Left colon (tissue), 2 donors: ENCODE data around the gene RABGAP1L. TPM values are rescaled to one million over a fixed set of nuclear protein-coding genes. Genes with fewer than 3 reads are reported as not detected.
"Not testable (repeated sequence)": the region's sequence is repeated elsewhere in the genome, so short reads cannot be mapped to it uniquely, and the experiment has no call there.

ENCODE experiments used
- ATAC-seq: fragments of 200-7000 bp; cut with Tn5 transposase; one replicate; pipeline ENCODE4 v1.9.1; 2020; ENCODE audit warnings: mild to moderate bottlenecking, moderate library complexity
- DNase-seq, 2 donors: peaks; one replicate each; pipeline ENCODE4 v3.0.0-alpha.2; 2020
- intact Hi-C, 2 donors: fragments of 100-400 bp; cut with DNase I in 1 of 2; cut with micrococcal nuclease in 1 of 2; formaldehyde crosslinking; loops; one replicate each; pipeline versions ENCODE4 v1.11.2 to v1.14.0; 2022; cut with DNase I, micrococcal nuclease
- total RNA-seq, 2 donors: library from RNA; stranded (reverse); fragmentation: NEBNext Ultra II Directional; extraction: Animal tissue kit (Norgen Biotek cat#: 25700); gene quantifications; one replicate each; pipeline ENCODE4 v1.2.1, GENCODE V29; 2021
- donor health status: DM: no; HTN: no; CAD: no.
- donor health status: DM: yes; HTN: yes; CAD: no.

The RABGAP1L gene
- total RNA-seq, 2 donors from 2014 or later: 67.8 to 70.4 TPM

GRCh38 chr1:174150499-174150898, 8.8 kb upstream of the RABGAP1L start:
- DNase-seq (no peak), ATAC-seq (no peak)
- intact Hi-C loops: no loop called here

DNA sequence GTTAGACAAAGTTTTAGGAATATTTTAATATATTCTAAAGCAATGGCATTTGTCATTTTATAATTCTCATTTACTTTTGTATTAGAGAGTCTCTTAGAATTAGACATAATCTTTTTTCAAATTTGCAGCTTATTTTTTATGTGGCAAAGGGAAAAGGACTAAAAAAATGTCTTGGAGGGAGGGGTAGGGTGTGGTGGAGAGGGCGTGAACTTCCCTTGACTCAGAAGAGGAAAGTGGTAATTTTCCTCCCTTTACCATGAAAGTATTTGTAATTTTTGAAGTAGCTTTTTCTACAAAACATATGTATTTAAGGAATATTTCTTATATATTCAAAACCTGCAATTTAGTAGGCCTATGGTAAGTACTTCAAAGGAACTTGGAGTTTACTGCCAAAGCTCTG, 6.9 kb upstream of the RABGAP1L start:
- ATAC-seq: no peak
- DNase-seq: no peak
- intact Hi-C loops: no loop called here

DNA sequence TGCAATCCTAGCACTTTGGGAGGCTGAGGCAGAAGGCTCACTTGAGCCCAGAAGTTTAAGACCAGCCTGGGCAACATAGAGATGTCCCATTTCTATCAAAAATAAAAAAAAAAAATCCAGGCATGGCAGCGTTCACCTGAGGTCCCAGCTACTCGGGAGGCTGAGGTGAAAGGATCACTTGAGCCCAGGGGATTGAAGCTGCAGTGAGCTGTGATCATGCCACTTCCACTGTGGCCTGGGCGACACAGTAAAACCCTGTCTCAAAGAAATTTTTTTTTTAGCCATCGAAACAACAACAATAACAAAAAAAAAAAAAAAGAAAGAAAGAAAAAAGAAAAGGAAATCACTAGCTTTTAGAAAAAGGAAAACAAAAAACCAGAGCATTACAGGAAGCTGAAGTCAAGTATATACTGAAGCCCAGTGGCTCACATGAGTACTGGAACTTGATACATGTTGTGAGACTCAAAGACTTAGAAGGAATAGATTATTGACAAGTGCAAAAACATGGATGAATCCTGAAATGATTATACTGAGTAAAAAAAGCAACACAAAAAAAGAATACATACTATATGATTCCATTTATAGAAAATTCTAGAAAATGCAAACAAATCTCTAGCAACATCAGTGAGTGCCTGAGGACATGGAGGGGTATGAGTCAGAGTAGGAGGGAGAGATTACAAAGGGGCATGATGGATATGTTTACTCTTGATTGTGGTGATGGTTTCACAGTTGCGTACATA, 6.1 kb upstream of the RABGAP1L start:
- DNase-seq (no peak), ATAC-seq (no peak)
- intact Hi-C loops: no loop called here

DNA sequence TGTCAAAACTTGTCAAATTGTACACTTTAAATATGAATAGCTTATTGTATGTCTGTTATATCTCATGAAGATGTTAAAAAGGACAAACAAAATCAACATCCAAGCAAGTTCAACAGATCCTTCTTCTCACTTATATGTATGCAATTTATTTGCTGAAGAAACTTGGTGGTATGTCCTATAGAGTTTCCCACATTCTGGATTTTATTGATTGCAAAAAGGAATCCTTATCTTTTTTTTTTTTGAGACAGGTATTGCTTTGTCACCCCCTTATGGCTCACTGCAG, 5.6 kb upstream of the RABGAP1L start:
- no peak for DNase-seq
- intact Hi-C loops: no loop called here

GRCh38 chr1:174156437-174156836, 2.9 kb upstream of the RABGAP1L start:
- intact Hi-C loops: no loop called here
- ATAC-seq (no peak), DNase-seq (no peak)

More for the DNA sequence above, 5.6 kb upstream of the RABGAP1L start:
- ATAC-seq: no peak

GRCh38 chr1:174157157-174157806, 2.0 kb upstream of the RABGAP1L start:
- ATAC-seq (no peak), DNase-seq (no peak)
- intact Hi-C loops: no loop called here

GRCh38 chr1:174158767-174159251, 511 bp upstream of the RABGAP1L start:
- ATAC-seq (peak; percentile 5), DNase-seq (no peak)
- intact Hi-C loops: no loop called here

DNA sequence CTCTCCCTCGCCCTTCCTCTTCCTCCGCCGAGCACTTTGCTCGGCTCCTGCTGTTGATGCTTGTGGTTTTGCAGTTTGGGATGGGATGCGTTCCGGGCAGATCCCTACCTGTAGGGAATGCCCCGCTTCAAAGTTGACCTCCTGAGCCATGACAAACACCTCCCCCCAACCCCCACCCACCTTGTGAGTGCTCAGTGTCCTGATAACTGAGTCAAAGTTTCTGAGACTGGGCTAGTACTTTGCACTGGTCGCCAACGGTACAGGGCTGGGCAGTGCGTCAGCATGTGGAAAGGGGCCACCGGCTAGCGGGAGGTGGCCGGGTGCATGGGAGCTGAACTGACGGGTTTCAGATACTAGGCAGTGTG, 771 bp downstream of the RABGAP1L start:
- peak; percentile 69 to 70 for DNase-seq
- ATAC-seq: peak; percentile 47
- intact Hi-C loops: no loop called here

GRCh38 chr1:174160603-174161002, 1.3 kb downstream of the RABGAP1L start:
- intact Hi-C loops: no loop called here
- DNase-seq (no peak), ATAC-seq (no peak)

DNA sequence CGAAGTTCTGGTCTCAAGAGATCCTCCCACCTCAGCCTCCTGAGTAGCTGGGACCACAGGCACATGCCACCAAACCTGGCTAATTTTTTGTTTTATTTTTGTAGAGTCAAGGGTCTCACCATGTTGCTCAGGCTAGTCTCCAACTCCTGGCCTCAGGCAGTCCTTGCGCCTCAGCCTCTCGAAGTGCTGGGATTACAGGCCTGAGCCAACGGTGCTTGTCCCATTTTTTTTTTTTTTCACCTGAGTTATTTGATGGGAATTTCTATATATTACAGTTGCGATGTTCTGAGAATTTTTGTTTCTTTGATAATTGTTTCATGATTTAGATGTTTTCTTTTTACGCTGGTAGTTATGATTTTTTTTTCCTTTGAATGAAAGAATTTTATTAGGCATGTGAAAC, 2.5 kb downstream of the RABGAP1L start:
- no peak for ATAC-seq
- DNase-seq: no peak
- intact Hi-C loops: no loop called here

- DNase-seq: no peak
- ATAC-seq: peak; percentile 17
- intact Hi-C loops: no loop called here
Observed at GRCh38 chr1:174164826-174165225, 5.5 kb downstream of the RABGAP1L start.

- no peak for DNase-seq
- ATAC-seq: no peak
- intact Hi-C loops: no loop called here
Observed at GRCh38 chr1:174165471-174166137, 6.3 kb downstream of the RABGAP1L start.

- ATAC-seq: no peak
- intact Hi-C loops: no loop called here
- DNase-seq: no peak
Observed at GRCh38 chr1:174166530-174167264, 7.4 kb downstream of the RABGAP1L start.

- no peak for DNase-seq
- no peak for ATAC-seq
- intact Hi-C loops: no loop called here
Observed at GRCh38 chr1:174167265-174167803, 8.0 kb downstream of the RABGAP1L start.

DNA sequence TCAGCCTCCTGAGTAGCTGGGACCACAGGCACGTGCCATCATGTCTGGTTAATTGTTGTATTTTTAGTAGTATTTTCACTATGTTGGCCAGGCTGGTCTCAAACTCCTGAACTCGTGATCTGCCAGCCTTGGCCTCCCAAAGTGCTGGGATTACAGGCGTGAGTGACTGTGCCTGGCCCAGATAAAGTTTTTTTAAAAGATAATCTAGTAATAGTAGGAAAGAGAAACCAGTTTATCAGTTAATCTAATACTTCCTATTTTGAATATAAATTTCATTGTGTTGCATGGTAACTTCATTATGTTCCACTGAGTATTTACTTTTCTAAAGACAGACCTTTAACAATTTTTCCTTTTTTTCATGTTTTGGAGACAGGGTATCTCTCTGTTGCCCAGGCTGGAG, 10.0 kb downstream of the RABGAP1L start:
- DNase-seq (no peak), ATAC-seq (no peak)
- intact Hi-C loops: no loop called here

- ATAC-seq (no peak), DNase-seq (no peak)
- intact Hi-C loops: no loop called here
Observed at GRCh38 chr1:174171073-174171472, 11.8 kb downstream of the RABGAP1L start.

DNA sequence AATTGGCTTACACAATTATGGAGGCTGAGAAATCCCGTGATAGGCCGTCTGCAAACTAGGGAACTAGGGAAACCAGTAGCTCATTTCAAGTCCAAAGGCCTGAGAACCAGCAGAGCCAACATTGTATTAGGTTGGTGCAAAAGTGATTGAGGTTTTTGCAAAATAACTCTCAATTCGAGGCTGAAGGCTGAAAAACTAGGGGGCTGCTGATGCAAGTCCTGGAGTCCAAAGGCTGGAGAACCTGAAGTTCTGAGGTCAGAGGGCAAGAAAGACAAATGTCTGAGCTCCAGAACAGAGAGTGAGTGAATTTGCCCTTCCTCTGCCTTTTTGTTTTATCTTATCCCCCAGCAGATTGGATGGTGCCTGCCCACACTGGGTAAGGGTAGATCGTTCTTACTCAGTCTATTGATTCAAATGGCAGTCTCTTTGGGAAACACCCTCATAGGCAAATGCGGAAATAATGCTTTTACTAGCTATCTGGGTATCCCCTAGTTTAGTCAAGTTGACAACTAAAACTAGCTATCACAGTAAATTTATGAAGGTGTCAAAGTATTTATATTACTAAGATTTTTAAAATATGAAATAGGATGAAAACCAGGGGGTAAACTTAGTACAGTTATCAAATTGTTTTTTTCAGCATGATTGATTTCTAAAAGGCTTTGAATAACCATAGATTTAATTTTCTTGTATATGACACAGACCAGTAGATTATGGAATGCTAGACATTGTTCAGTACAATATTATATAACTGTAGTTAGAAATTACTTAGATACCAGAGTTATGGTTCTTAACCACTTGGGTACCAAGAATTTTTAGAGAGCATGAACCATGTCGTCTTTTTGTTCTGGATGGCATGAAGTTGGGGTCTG, 15.4 kb downstream of the RABGAP1L start:
- intact Hi-C loops: no loop called here
- DNase-seq (no peak), ATAC-seq (no peak)

- ATAC-seq, intact Hi-C loops, DNase-seq: not testable (repeated sequence)
Observed at GRCh38 chr1:174178459-174178858, 19.1 kb downstream of the RABGAP1L start.
